Measurements from ENCODE around the gene NR1I3.

NR1I3 gene

GRCh38 chr1:161209790-161210409, 28.1 kb downstream of the NR1I3 start:
- DNase-seq (ENCODE audit: low read depth in 2 of 2) = peak; percentile 81 to 82
- no peak overlapping the region for H3K4me3 ChIP-seq (replicated peaks in 1 of 2; ENCODE audit: low read depth in 2 of 2, low read length in 2 of 2)
- TF ChIP-seq, protein P1, sequence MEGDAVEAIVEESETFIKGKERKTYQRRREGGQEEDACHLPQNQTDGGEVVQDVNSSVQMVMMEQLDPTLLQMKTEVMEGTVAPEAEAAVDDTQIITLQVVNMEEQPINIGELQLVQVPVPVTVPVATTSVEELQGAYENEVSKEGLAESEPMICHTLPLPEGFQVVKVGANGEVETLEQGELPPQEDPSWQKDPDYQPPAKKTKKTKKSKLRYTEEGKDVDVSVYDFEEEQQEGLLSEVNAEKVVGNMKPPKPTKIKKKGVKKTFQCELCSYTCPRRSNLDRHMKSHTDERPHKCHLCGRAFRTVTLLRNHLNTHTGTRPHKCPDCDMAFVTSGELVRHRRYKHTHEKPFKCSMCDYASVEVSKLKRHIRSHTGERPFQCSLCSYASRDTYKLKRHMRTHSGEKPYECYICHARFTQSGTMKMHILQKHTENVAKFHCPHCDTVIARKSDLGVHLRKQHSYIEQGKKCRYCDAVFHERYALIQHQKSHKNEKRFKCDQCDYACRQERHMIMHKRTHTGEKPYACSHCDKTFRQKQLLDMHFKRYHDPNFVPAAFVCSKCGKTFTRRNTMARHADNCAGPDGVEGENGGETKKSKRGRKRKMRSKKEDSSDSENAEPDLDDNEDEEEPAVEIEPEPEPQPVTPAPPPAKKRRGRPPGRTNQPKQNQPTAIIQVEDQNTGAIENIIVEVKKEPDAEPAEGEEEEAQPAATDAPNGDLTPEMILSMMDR (IDR thresholded peaks at IDR 0.05; ENCODE audit: low read depth, low read length) = peak; percentile 96

DNA sequence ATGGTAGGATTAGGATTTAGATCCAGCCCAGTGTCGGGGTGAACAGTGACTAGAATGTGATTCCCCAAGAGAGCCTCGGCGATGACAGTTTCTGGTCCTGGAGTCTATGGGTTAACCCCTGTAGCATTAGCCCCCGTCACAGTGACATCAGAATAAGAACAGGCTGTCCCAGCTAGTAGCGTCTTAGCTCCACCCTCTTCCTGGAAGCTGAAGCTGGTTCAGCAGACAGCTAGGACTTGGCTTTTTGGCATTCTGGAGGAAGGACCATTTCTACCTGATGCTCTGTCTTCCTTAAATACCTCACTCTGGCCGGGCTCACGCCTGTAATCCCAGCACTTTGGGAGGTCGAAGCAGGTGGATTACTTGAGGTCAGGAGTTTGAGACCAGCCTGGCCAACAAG, 30.8 kb downstream of the NR1I3 start:
- peak overlapping the region in 1 of 2 donors; percentile 22 for H3K4me3 ChIP-seq (replicated peaks in 1 of 2; ENCODE audit: low read depth in 2 of 2, low read length in 2 of 2)
- DNase-seq (ENCODE audit: low read depth in 2 of 2) = peak; percentile 94 to 95

DNA sequence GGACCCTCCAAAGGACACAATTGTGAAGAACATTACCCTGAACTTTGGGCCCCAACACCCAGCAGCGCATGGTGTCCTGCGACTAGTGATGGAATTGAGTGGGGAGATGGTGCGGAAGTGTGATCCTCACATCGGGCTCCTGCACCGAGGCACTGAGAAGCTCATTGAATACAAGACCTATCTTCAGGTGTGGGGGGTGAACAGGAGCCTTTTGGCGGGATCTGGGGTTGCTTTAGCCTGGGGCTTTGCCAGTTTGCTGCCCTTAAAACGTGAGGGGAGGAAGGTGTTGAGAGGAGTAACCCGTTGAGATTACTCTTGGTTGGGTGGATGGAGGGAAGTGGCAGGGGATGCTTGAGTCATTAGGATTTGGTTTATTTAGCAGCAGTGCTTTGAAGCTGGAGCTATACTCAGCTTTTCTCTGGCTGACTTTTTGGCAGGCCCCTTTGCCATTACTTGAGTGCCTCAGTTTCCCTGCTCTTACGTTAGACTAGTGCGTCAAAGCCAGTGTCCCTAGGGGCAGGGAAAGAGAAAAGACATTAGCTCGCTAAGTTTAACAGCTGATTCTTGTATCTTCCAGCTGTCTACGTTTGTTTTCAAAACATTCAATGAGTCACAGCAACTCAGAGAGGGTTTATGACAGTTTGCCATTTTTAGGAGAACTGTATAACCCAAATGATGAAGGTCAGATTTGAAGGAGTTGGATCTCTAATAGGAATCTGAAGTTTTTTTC, 31.4 kb downstream of the NR1I3 start:
- TF ChIP-seq, protein P1 (IDR thresholded peaks at IDR 0.05; ENCODE audit: low read depth, low read length) = no peak
- peak; percentile 87 to 91 for DNase-seq (ENCODE audit: low read depth in 2 of 2)
- H3K4me3 ChIP-seq (replicated peaks in 1 of 2; ENCODE audit: low read depth in 2 of 2, low read length in 2 of 2) = no peak overlapping the region

More for the DNA sequence above, 30.8 kb downstream of the NR1I3 start:
- TF ChIP-seq, protein P1 (IDR thresholded peaks at IDR 0.05; ENCODE audit: low read depth, low read length) = no peak

GRCh38 chr1:161201836-161202712, 35.9 kb downstream of the NR1I3 start, which contains the start of gene NDUFS2:
TSS of gene NDUFS2 (plus strand) at chr1:161202367. CDS start at chr1:161202386, 19 bp downstream.
- peak; percentile 99 to 100 for DNase-seq (ENCODE audit: low read depth in 2 of 2)
- H3K4me3 ChIP-seq (replicated peaks in 1 of 2; ENCODE audit: low read depth in 2 of 2, low read length in 2 of 2) = peak within 1 kb of the TSS; percentile 81 to 92
- TF ChIP-seq, protein P1 (IDR thresholded peaks at IDR 0.05; ENCODE audit: low read depth, low read length) = peak; percentile 19

GRCh38 chr1:161200992-161201835, 36.8 kb downstream of the NR1I3 start:
- peak; percentile 96 to 97 for DNase-seq (ENCODE audit: low read depth in 2 of 2)
- TF ChIP-seq, protein P1 (IDR thresholded peaks at IDR 0.05; ENCODE audit: low read depth, low read length) = no peak
- H3K4me3 ChIP-seq (replicated peaks in 1 of 2; ENCODE audit: low read depth in 2 of 2, low read length in 2 of 2) = peak overlapping the region; percentile 81 to 92

Data from cardiac fibroblast (primary cell).